Uterus (tissue), 2 donors: ENCODE measurements around the gene LAMTOR1.

Experiments
- POLR2A ChIP-seq, 2 donors: fragments of 450-650 bp; IDR thresholded peaks; one replicate each; pipeline ENCODE4 v1.6.1; 2016; ENCODE audit warnings: antibody characterized with exemption in 2 of 2, mild to moderate bottlenecking in 1 of 2, moderate library complexity in 1 of 2
- TF ChIP-seq, protein P1 (sequence below), 4 experiments: fragments of 200-600 bp in 2 of 4; fragments of 450-650 bp in 2 of 4; sonication (generic) in 2 of 4; IDR thresholded peaks; one replicate each; pipeline ENCODE4 v1.5.1; 2016 to 2019; ENCODE audit warnings: antibody characterized with exemption in 4 of 4, mild to moderate bottlenecking in 2 of 4, moderate library complexity in 1 of 4

DNA sequence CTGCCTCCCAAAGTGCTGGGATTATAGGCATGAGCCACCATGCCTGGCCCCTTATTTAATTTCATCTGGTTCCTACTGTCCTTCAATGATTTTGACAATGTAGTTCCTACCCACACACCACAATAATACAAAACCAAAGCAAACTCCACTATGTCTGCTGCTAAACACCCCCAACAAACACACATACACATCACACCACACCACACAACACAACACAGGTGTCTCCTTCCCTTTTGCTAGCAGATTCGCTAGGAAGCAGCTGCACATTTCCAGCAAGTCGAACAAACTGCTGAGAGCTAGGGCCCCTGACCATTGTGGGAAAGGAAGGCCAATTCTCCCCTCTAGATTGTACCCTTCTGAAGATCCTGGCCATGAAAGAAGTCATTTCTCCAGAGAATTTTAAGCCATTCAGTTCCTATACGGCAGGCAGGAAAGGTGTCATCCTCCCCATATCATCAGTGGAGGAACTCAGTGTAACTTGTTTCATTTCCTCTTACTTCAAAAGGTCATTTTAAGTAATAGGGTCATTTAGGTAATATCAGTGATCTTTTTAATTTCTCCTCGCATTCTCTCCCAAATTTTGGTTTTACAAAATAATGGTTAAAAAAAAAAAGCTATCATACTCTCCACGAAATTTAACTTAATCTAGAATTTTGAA, 41.2 kb downstream of the LAMTOR1 start:
- TF ChIP-seq, protein P1, sequence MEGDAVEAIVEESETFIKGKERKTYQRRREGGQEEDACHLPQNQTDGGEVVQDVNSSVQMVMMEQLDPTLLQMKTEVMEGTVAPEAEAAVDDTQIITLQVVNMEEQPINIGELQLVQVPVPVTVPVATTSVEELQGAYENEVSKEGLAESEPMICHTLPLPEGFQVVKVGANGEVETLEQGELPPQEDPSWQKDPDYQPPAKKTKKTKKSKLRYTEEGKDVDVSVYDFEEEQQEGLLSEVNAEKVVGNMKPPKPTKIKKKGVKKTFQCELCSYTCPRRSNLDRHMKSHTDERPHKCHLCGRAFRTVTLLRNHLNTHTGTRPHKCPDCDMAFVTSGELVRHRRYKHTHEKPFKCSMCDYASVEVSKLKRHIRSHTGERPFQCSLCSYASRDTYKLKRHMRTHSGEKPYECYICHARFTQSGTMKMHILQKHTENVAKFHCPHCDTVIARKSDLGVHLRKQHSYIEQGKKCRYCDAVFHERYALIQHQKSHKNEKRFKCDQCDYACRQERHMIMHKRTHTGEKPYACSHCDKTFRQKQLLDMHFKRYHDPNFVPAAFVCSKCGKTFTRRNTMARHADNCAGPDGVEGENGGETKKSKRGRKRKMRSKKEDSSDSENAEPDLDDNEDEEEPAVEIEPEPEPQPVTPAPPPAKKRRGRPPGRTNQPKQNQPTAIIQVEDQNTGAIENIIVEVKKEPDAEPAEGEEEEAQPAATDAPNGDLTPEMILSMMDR (IDR thresholded peaks at IDR 0.05): no peak
- TF ChIP-seq POLR2A (IDR thresholded peaks at IDR 0.05): no peak
